G401.6 (cell line): ENCODE measurements around the gene SRR.

Experiments used
- FAIRE-seq: peaks from 2 replicates; lab custom pipeline; 2012; peaks lifted over from hg19 to GRCh38; lab: Jason Lieb, UNC

Gene SRR

GRCh38 chr17:2372180-2372579 is 68.4 kb downstream of the SRR start:
- no peak for FAIRE-seq

- FAIRE-seq, result no peak
Observed at GRCh38 chr17:2372681-2373080, 68.9 kb downstream of the SRR start.

GRCh38 chr17:2373179-2373578 is 69.4 kb downstream of the SRR start:
- no peak for FAIRE-seq
